Heart left ventricle (tissue), 16 donors: ENCODE data around the gene PMEPA1. TPM values are rescaled to one million over a fixed set of nuclear protein-coding genes. Genes with fewer than 3 reads are reported as not detected.

ENCODE experiments used
- ATAC-seq, 4 donors: fragments of 200-7000 bp; cut with Tn5 transposase; one replicate each; pipeline ENCODE4 v1.9.1; 2020 to 2022; ENCODE audit warnings: moderate library complexity in 4 of 4, mild to moderate bottlenecking in 3 of 4, moderate number of reproducible peaks in 1 of 4
- DNase-seq, 5 donors: peaks; one replicate each; pipeline ENCODE4 v3.0.0-alpha.2; 2020
- H3K27ac ChIP-seq, 12 donors: fragments of 200-600 bp; sonication (generic) in 4 of 12; one replicate each; pipeline versions ENCODE4 v1.5.0 to v1.8.0; 2016 to 2022; ENCODE audit warnings: mild to moderate bottlenecking in 2 of 12
- H3K27me3 ChIP-seq, 9 donors: fragments of 200-600 bp; sonication (generic) in 2 of 9; one replicate each; pipeline versions ENCODE4 v1.5.1 to v1.8.0; 2016 to 2022; ENCODE audit warnings: mild to moderate bottlenecking in 3 of 9
- H3K36me3 ChIP-seq, 9 donors: fragments of 200-600 bp; sonication (generic) in 2 of 9; one replicate each; pipeline versions ENCODE4 v1.5.0 to v1.8.0; 2018 to 2022; ENCODE audit warnings: mild to moderate bottlenecking in 2 of 9
- H3K4me1 ChIP-seq, 12 donors: fragments of 200-600 bp; sonication (generic) in 4 of 12; one replicate each; pipeline versions ENCODE4 v1.5.0 to v1.8.0; 2016 to 2022; ENCODE audit warnings: mild to moderate bottlenecking in 3 of 12
- H3K4me3 ChIP-seq, 12 donors: fragments of 200-600 bp; sonication (generic) in 4 of 12; one replicate each; pipeline versions ENCODE4 v1.5.0 to v1.8.0; 2017 to 2022; ENCODE audit warnings: mild to moderate bottlenecking in 9 of 12, moderate library complexity in 4 of 12
- H3K9me3 ChIP-seq, 12 donors: fragments of 200-600 bp; sonication (generic) in 4 of 12; one replicate each; pipeline versions ENCODE4 v1.5.0 to v1.8.0; 2016 to 2022; ENCODE audit warnings: mild to moderate bottlenecking in 1 of 12
- POLR2A ChIP-seq, 2 donors: fragments of 450-650 bp; IDR thresholded peaks; one replicate each; pipeline ENCODE4 v1.6.1; 2017; ENCODE audit warnings: antibody characterized with exemption in 2 of 2, mild to moderate bottlenecking in 2 of 2, moderate library complexity in 2 of 2
- WGBS, 4 donors: extraction: QIAGEN DNeasy Blood & Tissue Kit in 2 of 4; methylation state at CpG; one replicate each; pipeline versions ENCODE4 v1.1.5 to v1.1.7; 2013 to 2018; 5-methylcytosine and 5-hydroxymethylcytosine counted together
- intact Hi-C, 10 donors: fragments of 100-400 bp; cut with DNase I; formaldehyde crosslinking; loops; one replicate each; pipeline versions ENCODE4 v1.11.1 to v1.14.2; 2022
- polyA plus RNA-seq, 2 donors: library from polyadenylated mRNA; stranded (reverse); fragments of 200-250 nt; gene quantifications; one replicate each; pipeline ENCODE4 v1.2.3, GENCODE V29; 2013
- total RNA-seq, 9 donors: library from RNA; depleted of rRNA in 2 of 9; stranded (reverse); fragments of >200 nt in 2 of 9; fragmentation: NEBNext Ultra II Directional in 3 of 9; extraction: Animal tissue kit (Norgen Biotek cat#: 25700) in 3 of 9; gene quantifications; one replicate each; pipeline versions ENCODE4 v1.1.0 to v1.2.4, GENCODE V29; 2016 to 2023
- TF ChIP-seq, protein P1 (sequence below), 12 donors: fragments of 200-600 bp; sonication (generic) in 4 of 12; IDR thresholded peaks; one replicate each; pipeline versions ENCODE4 v1.5.0 to v1.8.0; 2018 to 2022; ENCODE audit warnings: antibody characterized with exemption in 12 of 12, mild to moderate bottlenecking in 5 of 12
- donor health status: ischemic (EF 13 %, LVEDD 7.1; RV severe dilation, severe dysfunction).
- donor health status: healthy with polysubstance abuse.
- donor health status: DM: no; HTN: yes; CAD: no.
- donor health status: DM: no; HTN: no; CAD: no.
- donor health status: ischemic (EF 25% LVEDD 6.9; RV normal size, moderate dysfunction).
- donor health status: ischemic (EF 25% LVEDD 5.7; RV mildly dilated, moderate dysfunction).
- donor health status: healthy.
- donor health status: DM: yes; HTN: yes; CAD: no.
- donor health status: ischemic (EF 35%, LVEDD 5.7; RV mildly dilated, moderate dysfunction).
- donor health status: nonischemic (EF 11% LVEDD 7.7; RV severe dilation, severe dysfunction).
- donor health status: DM: yes; HTN: yes; CAD: no.
- donor health status: PGD.
- donor health status: ischemic (EF 29% LVEDD 5.4; RV normal size, mild dysfunction).
- donor health status: nonischemic (EF 23%, LVEDD 6.1; RV moderate dilation, normal function).

Gene PMEPA1
- total and polyA plus RNA-seq, 11 donors, result 12.6 to 115 (median 30.0) TPM

DNA sequence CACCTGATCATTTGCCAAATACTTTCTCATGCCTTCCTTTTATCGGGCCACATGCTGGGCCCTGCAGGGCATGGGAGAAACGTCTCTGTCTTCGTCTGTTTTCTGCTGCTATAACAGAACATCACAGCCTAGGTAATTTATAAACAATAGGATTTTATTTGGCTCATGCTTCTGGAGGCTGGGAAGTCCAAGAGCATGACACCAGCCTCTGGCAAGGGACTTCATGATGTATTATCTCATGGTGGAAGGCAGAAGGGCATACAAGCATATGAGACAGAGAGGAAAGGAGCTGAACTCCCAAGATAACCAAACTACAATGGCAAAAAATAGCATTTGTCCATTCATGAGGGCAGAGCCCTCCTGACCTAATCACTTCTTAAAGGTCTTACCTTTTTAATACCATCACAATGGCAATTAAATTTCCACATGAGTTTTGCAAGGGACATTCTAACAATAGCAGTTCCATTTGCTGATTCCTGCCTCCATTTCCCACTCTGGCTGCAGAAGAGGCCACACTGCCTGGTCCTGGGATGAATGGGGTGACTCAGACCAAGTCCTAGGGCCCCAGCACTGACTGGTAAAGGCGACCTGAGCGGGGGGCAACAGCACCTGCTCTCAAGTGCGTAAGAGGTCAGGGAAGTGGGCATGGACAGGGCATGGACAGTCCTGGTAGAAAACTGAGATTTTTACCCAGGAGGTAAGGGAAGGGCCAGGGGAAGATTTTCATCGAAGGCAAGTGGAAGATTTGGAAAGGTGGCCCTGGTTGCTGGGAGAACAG lies 84.4 kb downstream of the PMEPA1 start:
- intact Hi-C loops, result loop anchor here in 1 of 10 donors (10.0 kb wide), 1 partner anchor 559 kb away; no protein-coding TSS in a partner anchor
- no peak for ATAC-seq
- Histone ChIP-seq H3K9me3 (peaks cover 0 to 14% (median 5%) of the 10 kb centered on the region in 12 donors), H3K27ac (no peak overlapping the region), H3K36me3 (no peaks in the 10 kb centered on the region), H3K27me3 (peaks cover 0 to 15% (median 0%) of the 10 kb centered on the region in 9 donors), H3K4me3 (no peak overlapping the region), H3K4me1 (peaks cover 0 to 50% (median 11%) of the 10 kb centered on the region in 12 donors)
- no peak for DNase-seq
- WGBS, 4 donors, result 88 to 95% (median 92%) methylated on average over 7 of the region's 7 CpGs
- TF ChIP-seq POLR2A (IDR thresholded peaks at IDR 0.05), result no peak
- TF ChIP-seq, protein P1, sequence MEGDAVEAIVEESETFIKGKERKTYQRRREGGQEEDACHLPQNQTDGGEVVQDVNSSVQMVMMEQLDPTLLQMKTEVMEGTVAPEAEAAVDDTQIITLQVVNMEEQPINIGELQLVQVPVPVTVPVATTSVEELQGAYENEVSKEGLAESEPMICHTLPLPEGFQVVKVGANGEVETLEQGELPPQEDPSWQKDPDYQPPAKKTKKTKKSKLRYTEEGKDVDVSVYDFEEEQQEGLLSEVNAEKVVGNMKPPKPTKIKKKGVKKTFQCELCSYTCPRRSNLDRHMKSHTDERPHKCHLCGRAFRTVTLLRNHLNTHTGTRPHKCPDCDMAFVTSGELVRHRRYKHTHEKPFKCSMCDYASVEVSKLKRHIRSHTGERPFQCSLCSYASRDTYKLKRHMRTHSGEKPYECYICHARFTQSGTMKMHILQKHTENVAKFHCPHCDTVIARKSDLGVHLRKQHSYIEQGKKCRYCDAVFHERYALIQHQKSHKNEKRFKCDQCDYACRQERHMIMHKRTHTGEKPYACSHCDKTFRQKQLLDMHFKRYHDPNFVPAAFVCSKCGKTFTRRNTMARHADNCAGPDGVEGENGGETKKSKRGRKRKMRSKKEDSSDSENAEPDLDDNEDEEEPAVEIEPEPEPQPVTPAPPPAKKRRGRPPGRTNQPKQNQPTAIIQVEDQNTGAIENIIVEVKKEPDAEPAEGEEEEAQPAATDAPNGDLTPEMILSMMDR (IDR thresholded peaks at IDR 0.05), result no peak

DNA sequence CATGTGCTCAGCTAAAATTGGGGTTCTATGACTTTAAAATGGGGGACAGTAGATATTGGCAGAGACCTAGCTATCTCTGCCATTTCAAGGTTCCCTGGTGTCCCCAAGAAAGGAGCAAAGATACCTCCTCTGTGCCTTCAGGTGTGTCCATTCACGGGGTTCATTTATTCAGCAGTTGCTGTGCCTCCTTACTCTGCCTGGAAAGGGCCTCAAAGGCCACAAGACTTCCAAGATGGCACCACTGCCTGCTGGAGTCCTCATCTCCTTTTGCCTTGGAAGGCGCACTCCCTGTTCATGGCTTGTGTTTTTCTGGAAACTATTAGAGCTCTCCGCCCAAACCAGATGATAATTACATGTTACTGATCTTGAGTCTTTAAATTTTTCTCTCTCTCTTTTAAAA lies 85.7 kb downstream of the PMEPA1 start:
- no peaks in the 10 kb centered on the region for H3K36me3 ChIP-seq
- DNase-seq (no peak), ATAC-seq (no peak)
- no peak overlapping the region for H3K27ac ChIP-seq
- no peak overlapping the region for H3K4me3 ChIP-seq
- peaks cover 0 to 15% (median 0%) of the 10 kb centered on the region in 9 donors for H3K27me3 ChIP-seq
- no peak for TF ChIP-seq POLR2A (IDR thresholded peaks at IDR 0.05)
- TF ChIP-seq, protein P1 (IDR thresholded peaks at IDR 0.05), result no peak
- H3K9me3 ChIP-seq, result peaks cover 0 to 14% (median 5%) of the 10 kb centered on the region in 12 donors
- peaks cover 0 to 50% (median 11%) of the 10 kb centered on the region in 12 donors for H3K4me1 ChIP-seq
- intact Hi-C loops, result loop anchor here in 1 of 10 donors (10.0 kb wide), 1 partner anchor 561 kb away; no protein-coding TSS in a partner anchor
- WGBS, 4 donors, result 93 to 96% (median 96%) methylated on average over 3 of the region's 3 CpGs

DNA sequence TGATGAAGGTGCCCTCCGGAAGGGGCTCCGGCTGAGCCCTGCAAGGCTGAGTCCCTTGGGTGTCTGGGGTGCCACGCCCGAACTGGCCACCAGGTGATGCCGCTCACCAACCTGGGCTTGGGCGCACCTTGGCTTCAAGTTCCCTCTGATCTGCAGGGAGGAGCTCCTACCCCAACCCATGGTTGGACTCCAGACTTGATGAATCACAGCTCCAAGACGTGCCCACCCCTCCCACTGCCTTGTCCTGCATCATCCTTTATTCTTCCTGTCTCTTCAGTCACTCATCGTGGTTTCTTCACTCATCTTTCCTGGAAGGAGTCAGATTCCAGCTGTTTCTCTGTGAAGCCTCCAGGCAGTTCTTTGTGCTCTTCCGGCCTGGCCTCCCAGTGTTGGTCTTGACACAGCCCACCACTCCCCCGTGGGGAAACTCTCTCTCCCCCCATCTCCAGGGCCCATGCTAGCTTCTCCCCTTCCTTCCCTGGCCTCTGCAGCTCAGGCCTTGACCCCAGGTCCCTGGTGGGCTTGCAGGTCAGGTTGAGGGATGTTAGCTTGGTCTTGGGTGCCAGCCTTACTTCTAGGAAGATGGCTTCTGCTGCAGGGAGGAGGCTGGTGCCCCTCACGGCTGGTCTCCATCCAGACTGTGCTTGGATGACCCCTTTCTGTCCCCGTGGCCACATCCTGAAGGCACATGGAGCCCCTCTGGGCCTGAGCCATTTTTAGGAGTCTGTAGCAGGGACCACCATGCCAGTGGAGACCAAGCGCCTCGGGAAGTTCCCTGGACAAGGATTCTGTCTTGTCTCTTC lies 87.0 kb downstream of the PMEPA1 start:
- no peaks in the 10 kb centered on the region for H3K36me3 ChIP-seq
- peak in 1 of 5 donors; percentile 43 for DNase-seq
- no peak overlapping the region for H3K4me3 ChIP-seq
- H3K27ac ChIP-seq, result no peak overlapping the region
- 62 to 77% (median 64%) methylated on average over 14 of the region's 14 CpGs for WGBS, 4 donors
- H3K4me1 ChIP-seq, result peaks cover 0 to 50% (median 7%) of the 10 kb centered on the region in 12 donors
- no peak for TF ChIP-seq POLR2A (IDR thresholded peaks at IDR 0.05)
- TF ChIP-seq, protein P1 (IDR thresholded peaks at IDR 0.05), result peak; percentile 42 to 67 (median 61)
- peaks cover 0 to 15% (median 0%) of the 10 kb centered on the region in 9 donors for H3K27me3 ChIP-seq
- intact Hi-C loops, result loop anchor here in 1 of 10 donors (10.0 kb wide), 1 partner anchor 562 kb away; no protein-coding TSS in a partner anchor
- peaks cover 0 to 14% (median 5%) of the 10 kb centered on the region in 12 donors for H3K9me3 ChIP-seq
- ATAC-seq, result peak in 2 of 4 donors; percentile 69 to 74
